SK-N-SH treated with all-trans-retinoic acid at 6 μM for 48 hours (cell line): Measurements from ENCODE around the gene PRKAG2.

ENCODE experiments used
- ATAC-seq: fragments of 200-7000 bp; cut with Tn5 transposase; 3 replicates; pipeline ENCODE4 v1.9.1; 2020; ENCODE audit warnings: mild to moderate bottlenecking, moderate library complexity
- ARNTL ChIP-seq: fragments of 450-650 bp; formaldehyde crosslinking; IDR thresholded peaks from 2 replicates; pipeline ENCODE4 v1.5.0; 2020; ENCODE audit warnings: low read depth, mild to moderate bottlenecking, moderate library complexity, borderline replicate concordance
- BACH2 ChIP-seq: fragments of 250-450 bp; sonication (Bioruptor Pico); IDR thresholded peaks from 2 replicates; pipeline ENCODE4 v1.9.0; 2021; ENCODE audit warnings: mild to moderate bottlenecking, borderline replicate concordance
- CSDC2 ChIP-seq: fragments of 250-450 bp; sonication (Bioruptor Pico); IDR thresholded peaks from 2 replicates; pipeline ENCODE4 v1.5.0; 2020; ENCODE audit warnings: mild to moderate bottlenecking, moderate library complexity
- CSRNP3 ChIP-seq: fragments of 250-450 bp; sonication (Bioruptor Pico); IDR thresholded peaks from 2 replicates; pipeline ENCODE4 v1.5.1; 2021; ENCODE audit warnings: mild to moderate bottlenecking, moderate library complexity
- ESRRG ChIP-seq: fragments of 250-450 bp; sonication (Bioruptor Pico); IDR thresholded peaks from 2 replicates; pipeline ENCODE4 v1.6.1; 2021; ENCODE audit warnings: mild to moderate bottlenecking
- GLIS3 ChIP-seq: fragments of 250-450 bp; sonication (Bioruptor Pico); IDR thresholded peaks from 2 replicates; pipeline ENCODE4 v1.5.0; 2020; ENCODE audit warnings: mild to moderate bottlenecking, moderate library complexity
- ISL1 ChIP-seq: fragments of 250-450 bp; sonication (Bioruptor Pico); IDR thresholded peaks from 2 replicates; pipeline ENCODE4 v2.1.2; 2022; ENCODE audit warnings: mild to moderate bottlenecking, moderate library complexity
- OSR1 ChIP-seq: fragments of 250-450 bp; sonication (Bioruptor Pico); IDR thresholded peaks from 2 replicates; pipeline ENCODE4 v1.8.0; 2022; ENCODE audit warnings: moderate library complexity, mild to moderate bottlenecking, inconsistent platforms
- POU6F1 ChIP-seq: fragments of 250-450 bp; sonication (Bioruptor Pico); IDR thresholded peaks from 2 replicates; pipeline ENCODE4 v1.8.0; 2021; ENCODE audit warnings: low read depth, mild to moderate bottlenecking, moderate library complexity, borderline replicate concordance
- PPARA ChIP-seq: fragments of 250-450 bp; sonication (Bioruptor Pico); IDR thresholded peaks from 2 replicates; pipeline ENCODE4 v1.5.0; 2020; ENCODE audit warnings: mild to moderate bottlenecking, borderline replicate concordance
- RARB ChIP-seq: fragments of 250-450 bp; sonication (Bioruptor Pico); IDR thresholded peaks from 2 replicates; pipeline ENCODE4 v1.8.0; 2021; ENCODE audit warnings: mild to moderate bottlenecking, moderate library complexity
- SNAI2 ChIP-seq: fragments of 250-450 bp; sonication (Bioruptor Pico); IDR thresholded peaks from 2 replicates; pipeline ENCODE4 v1.5.0; 2020; ENCODE audit warnings: mild to moderate bottlenecking, moderate library complexity
- TCF4 ChIP-seq: fragments of 250-450 bp; sonication (Bioruptor Pico); IDR thresholded peaks from 2 replicates; pipeline ENCODE4 v1.8.0; 2021; ENCODE audit warnings: mild to moderate bottlenecking, moderate library complexity, borderline replicate concordance
- TOX ChIP-seq: fragments of 250-450 bp; sonication (Bioruptor Pico); IDR thresholded peaks from 2 replicates; pipeline ENCODE4 v1.8.0; 2021; ENCODE audit warnings: mild to moderate bottlenecking, moderate library complexity, borderline replicate concordance
- ZFP3 ChIP-seq: fragments of 250-450 bp; sonication (Bioruptor Pico); IDR thresholded peaks from 2 replicates; pipeline ENCODE4 v1.5.0; 2020; ENCODE audit warnings: mild to moderate bottlenecking, moderate library complexity
- ZFP30 ChIP-seq: fragments of 450-650 bp; formaldehyde crosslinking; IDR thresholded peaks from 2 replicates; pipeline ENCODE4 v1.5.0; 2022; ENCODE audit warnings: mild to moderate bottlenecking, moderate library complexity
- ZNF565 ChIP-seq: fragments of 450-650 bp; formaldehyde crosslinking; conservative IDR thresholded peaks from 2 replicates; pipeline ENCODE4 v1.5.0; 2020; ENCODE audit warnings: low read depth, mild to moderate bottlenecking, moderate library complexity
- ZNF70 ChIP-seq: fragments of 450-650 bp; formaldehyde crosslinking; IDR thresholded peaks from 2 replicates; pipeline ENCODE4 v1.5.0; 2020; ENCODE audit warnings: mild to moderate bottlenecking, moderate library complexity
- ZNF8 ChIP-seq: fragments of 450-650 bp; formaldehyde crosslinking; IDR thresholded peaks from 2 replicates; pipeline ENCODE4 v1.5.0; 2020; ENCODE audit warnings: mild to moderate bottlenecking, moderate library complexity
- TF ChIP-seq, protein P1 (sequence below): fragments of 250-450 bp; sonication (Bioruptor Pico); IDR thresholded peaks from 2 replicates; pipeline ENCODE4 v1.5.0; 2020; ENCODE audit warnings: mild to moderate bottlenecking, moderate library complexity
- TF ChIP-seq, protein P2 (sequence below): fragments of 250-450 bp; sonication (Bioruptor Pico); IDR thresholded peaks from 2 replicates; pipeline ENCODE4 v1.8.0; 2020; ENCODE audit warnings: mild to moderate bottlenecking, moderate library complexity, borderline replicate concordance

PRKAG2 gene

DNA sequence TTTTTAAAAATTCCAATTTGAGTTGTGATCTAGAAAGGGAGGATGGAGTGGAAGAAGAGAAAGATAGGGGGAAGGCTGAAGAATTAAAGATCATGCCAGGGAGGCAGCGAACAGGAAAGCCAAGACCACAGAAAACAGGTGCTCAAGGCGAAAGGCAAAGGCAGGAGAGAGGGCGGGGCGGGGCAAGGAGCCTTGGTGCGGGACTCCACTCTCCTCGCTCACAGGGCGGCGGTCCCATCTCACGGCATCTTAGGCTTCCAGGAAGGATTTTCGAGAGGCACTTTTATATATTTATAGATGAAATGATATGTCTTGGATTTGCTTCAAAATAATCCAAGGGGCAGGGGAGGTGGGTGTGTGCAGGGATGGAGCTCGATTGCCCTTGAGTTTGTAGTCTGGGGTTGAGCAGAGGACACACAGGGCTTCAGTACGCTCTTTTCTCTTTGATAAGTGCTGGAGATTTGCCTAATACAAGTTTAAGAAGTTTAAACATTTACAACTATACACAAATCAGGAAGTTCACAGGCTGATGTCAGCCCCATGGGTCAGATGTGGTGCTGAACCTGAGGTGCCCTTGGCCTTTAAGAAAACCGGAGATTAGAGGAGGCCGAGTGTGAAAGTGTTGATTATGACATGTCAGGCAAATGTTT, 161.1 kb downstream of the PRKAG2 start:
- no peak for TF ChIP-seq ZNF8
- TF ChIP-seq TCF4 (CRISPR knock-in tag): no peak
- TF ChIP-seq OSR1 (CRISPR knock-in tag): no peak
- no peak for TF ChIP-seq PPARA (CRISPR knock-in tag)
- no peak for TF ChIP-seq ARNTL (CRISPR knock-in tag)
- no peak for TF ChIP-seq BACH2 (CRISPR knock-in tag)
- no peak for TF ChIP-seq POU6F1 (CRISPR knock-in tag)
- no peak for TF ChIP-seq SNAI2 (CRISPR knock-in tag)
- no peak for TF ChIP-seq ISL1 (CRISPR knock-in tag)
- no peak for TF ChIP-seq ZFP3 (CRISPR knock-in tag)
- no peak for TF ChIP-seq ESRRG (CRISPR knock-in tag)
- TF ChIP-seq RARB (CRISPR knock-in tag): no peak
- no peak for TF ChIP-seq ZNF565
- TF ChIP-seq ZNF70 (CRISPR knock-in tag): no peak
- no peak for ATAC-seq

DNA sequence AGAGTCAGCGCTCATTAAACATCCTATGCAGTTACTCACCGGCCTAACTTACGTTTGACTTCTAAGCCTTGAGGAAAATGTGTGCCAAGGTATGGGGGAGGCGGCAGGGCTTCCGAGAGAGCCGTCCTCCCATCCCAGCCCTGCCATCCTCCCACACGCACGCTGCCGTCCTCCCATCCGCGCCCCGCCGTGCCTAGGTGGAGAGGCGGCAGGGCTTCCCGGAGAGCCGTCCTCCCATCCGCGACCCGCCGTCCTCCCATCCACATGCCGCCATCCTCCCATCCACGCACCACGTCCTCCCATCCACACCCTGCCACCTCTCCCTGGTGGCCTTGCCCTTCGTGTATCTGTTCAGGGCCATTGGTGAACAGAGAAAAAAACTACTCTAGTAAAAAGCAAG, 162.7 kb downstream of the PRKAG2 start:
- ATAC-seq: no peak
- no peak for TF ChIP-seq PPARA (CRISPR knock-in tag)
- TF ChIP-seq ZFP30: no peak
- no peak for TF ChIP-seq ISL1 (CRISPR knock-in tag)
- no peak for TF ChIP-seq ZFP3 (CRISPR knock-in tag)
- TF ChIP-seq CSDC2: no peak
- TF ChIP-seq, protein P1, sequence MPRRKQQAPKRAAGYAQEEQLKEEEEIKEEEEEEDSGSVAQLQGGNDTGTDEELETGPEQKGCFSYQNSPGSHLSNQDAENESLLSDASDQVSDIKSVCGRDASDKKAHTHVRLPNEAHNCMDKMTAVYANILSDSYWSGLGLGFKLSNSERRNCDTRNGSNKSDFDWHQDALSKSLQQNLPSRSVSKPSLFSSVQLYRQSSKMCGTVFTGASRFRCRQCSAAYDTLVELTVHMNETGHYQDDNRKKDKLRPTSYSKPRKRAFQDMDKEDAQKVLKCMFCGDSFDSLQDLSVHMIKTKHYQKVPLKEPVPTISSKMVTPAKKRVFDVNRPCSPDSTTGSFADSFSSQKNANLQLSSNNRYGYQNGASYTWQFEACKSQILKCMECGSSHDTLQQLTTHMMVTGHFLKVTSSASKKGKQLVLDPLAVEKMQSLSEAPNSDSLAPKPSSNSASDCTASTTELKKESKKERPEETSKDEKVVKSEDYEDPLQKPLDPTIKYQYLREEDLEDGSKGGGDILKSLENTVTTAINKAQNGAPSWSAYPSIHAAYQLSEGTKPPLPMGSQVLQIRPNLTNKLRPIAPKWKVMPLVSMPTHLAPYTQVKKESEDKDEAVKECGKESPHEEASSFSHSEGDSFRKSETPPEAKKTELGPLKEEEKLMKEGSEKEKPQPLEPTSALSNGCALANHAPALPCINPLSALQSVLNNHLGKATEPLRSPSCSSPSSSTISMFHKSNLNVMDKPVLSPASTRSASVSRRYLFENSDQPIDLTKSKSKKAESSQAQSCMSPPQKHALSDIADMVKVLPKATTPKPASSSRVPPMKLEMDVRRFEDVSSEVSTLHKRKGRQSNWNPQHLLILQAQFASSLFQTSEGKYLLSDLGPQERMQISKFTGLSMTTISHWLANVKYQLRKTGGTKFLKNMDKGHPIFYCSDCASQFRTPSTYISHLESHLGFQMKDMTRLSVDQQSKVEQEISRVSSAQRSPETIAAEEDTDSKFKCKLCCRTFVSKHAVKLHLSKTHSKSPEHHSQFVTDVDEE (CRISPR knock-in tag): no peak

DNA sequence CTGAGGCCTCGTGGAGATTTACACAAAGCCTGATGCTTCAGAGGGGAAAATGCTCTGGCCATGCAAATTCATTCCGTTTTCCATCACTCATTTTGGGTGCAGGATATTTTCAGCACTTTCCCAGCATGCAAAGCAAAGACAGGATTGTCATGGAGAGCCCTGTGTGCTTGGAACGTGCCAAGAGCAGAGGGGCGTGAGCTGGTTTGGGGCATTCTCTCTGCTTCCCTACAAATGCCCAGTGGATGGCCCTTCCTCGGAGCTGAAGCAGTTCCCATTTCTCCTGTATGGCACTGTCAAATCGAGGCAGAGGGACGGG, 164.1 kb downstream of the PRKAG2 start:
- ATAC-seq: no peak

More for the DNA sequence above, 164.1 kb downstream of the PRKAG2 start:
- TF ChIP-seq OSR1 (CRISPR knock-in tag) (no peak), ISL1 (CRISPR knock-in tag) (no peak), ZNF8 (no peak), TOX (CRISPR knock-in tag) (no peak), CSRNP3 (CRISPR knock-in tag) (no peak), GLIS3 (CRISPR knock-in tag) (no peak), ZNF565 (no peak)
- TF ChIP-seq, protein P2, sequence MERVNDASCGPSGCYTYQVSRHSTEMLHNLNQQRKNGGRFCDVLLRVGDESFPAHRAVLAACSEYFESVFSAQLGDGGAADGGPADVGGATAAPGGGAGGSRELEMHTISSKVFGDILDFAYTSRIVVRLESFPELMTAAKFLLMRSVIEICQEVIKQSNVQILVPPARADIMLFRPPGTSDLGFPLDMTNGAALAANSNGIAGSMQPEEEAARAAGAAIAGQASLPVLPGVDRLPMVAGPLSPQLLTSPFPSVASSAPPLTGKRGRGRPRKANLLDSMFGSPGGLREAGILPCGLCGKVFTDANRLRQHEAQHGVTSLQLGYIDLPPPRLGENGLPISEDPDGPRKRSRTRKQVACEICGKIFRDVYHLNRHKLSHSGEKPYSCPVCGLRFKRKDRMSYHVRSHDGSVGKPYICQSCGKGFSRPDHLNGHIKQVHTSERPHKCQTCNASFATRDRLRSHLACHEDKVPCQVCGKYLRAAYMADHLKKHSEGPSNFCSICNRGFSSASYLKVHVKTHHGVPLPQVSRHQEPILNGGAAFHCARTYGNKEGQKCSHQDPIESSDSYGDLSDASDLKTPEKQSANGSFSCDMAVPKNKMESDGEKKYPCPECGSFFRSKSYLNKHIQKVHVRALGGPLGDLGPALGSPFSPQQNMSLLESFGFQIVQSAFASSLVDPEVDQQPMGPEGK (CRISPR knock-in tag): no peak
